PC-9 (cell line): ENCODE measurements around the gene AGAP1.

ENCODE experiments used
- EZH2 ChIP-seq: fragments of 200-600 bp; sonication (generic); IDR thresholded peaks from 2 replicates; pipeline ENCODE4 v1.8.0; 2017; ENCODE audit warnings: antibody characterized with exemption, low read depth
- TF ChIP-seq, protein P1 (sequence below): fragments of 200-600 bp; sonication (generic); conservative IDR thresholded peaks from 2 replicates; pipeline ENCODE4 v1.6.1; 2017; ENCODE audit warnings: mixed run types, antibody characterized with exemption, mild to moderate bottlenecking, moderate library complexity

DNA sequence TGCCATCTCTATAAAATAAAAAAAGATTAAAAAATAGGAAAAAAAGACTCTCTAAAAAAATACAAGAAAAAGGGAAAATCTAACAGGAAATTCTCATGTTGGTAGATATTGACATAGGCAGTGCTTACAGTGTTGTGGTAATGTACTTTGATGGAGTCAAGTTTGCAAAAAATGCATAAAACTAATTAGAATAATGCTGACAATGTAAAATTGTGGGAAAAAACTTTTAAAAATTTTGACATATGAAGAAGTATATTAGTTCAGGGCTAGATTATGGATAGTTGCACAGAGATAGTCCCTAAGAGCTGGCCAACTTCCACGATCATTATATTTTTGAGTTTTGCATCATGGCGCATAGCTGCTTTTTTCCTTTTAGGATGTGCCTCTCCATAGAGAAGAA lies 601.7 kb downstream of the AGAP1 start:
- TF ChIP-seq, protein P1, sequence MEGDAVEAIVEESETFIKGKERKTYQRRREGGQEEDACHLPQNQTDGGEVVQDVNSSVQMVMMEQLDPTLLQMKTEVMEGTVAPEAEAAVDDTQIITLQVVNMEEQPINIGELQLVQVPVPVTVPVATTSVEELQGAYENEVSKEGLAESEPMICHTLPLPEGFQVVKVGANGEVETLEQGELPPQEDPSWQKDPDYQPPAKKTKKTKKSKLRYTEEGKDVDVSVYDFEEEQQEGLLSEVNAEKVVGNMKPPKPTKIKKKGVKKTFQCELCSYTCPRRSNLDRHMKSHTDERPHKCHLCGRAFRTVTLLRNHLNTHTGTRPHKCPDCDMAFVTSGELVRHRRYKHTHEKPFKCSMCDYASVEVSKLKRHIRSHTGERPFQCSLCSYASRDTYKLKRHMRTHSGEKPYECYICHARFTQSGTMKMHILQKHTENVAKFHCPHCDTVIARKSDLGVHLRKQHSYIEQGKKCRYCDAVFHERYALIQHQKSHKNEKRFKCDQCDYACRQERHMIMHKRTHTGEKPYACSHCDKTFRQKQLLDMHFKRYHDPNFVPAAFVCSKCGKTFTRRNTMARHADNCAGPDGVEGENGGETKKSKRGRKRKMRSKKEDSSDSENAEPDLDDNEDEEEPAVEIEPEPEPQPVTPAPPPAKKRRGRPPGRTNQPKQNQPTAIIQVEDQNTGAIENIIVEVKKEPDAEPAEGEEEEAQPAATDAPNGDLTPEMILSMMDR = no peak
- TF ChIP-seq EZH2 = no peak
